Measurements from ENCODE around the gene DDX27. TPM values are rescaled to one million over a fixed set of nuclear protein-coding genes. Genes with fewer than 3 reads are reported as not detected.

DDX27 gene
- total RNA-seq, 1 experiment from 2014 or later: 114 TPM

DNA sequence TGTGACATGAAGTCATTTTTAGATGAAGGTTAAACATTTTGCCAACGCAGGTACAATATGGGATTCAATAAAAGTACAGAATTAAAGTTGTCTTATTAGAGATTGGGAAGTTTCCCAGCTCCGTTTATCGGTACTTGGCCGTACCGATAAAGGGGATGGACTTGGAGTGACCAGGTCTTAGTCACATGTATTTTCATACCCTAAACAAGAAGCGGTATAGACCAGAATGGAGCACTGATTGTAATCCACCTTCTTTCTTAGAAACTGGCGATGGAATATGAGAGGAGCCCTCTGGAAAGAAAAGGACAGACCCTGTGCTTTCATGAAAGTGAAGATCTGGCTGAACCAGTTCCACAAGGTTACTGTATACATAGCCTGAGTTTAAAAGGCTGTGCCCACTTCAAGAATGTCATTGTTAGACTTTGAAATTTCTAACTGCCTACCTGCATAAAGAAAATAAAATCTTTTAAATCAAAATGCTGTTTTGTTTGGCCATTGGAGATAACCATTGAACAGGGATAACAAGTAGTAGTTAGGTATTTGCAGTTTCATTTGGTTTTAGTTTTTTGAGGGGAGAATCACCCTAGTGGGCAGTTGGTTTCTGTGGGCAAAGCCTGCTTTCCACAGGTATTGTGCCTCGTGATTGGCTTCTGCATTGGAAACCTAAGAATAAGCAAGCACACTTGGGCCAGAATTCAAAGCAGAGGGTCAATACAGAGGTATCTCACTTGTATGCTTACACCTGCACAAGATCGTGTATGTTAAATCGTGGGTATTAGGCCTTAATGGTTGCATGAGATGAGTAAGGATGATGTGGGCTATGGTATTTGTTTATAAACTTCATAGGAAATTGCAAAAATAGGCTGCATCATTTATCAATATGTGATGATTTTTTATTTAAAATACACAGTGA is 69.8 kb downstream of the DDX27 start:
- DNase-seq: peak in 1 of 2 experiments; percentile 39
- no peaks in the 10 kb centered on the region for H3K9me3 ChIP-seq (replicated peaks)
- peaks cover 81% of the 10 kb centered on the region for H3K36me3 ChIP-seq
- peaks cover 9% of the 10 kb centered on the region for H3K4me1 ChIP-seq
- H3K27me3 ChIP-seq: no peaks in the 10 kb centered on the region
- H3K4me3 ChIP-seq: no peak overlapping the region
- no peak overlapping the region for H3K27ac ChIP-seq

DNA sequence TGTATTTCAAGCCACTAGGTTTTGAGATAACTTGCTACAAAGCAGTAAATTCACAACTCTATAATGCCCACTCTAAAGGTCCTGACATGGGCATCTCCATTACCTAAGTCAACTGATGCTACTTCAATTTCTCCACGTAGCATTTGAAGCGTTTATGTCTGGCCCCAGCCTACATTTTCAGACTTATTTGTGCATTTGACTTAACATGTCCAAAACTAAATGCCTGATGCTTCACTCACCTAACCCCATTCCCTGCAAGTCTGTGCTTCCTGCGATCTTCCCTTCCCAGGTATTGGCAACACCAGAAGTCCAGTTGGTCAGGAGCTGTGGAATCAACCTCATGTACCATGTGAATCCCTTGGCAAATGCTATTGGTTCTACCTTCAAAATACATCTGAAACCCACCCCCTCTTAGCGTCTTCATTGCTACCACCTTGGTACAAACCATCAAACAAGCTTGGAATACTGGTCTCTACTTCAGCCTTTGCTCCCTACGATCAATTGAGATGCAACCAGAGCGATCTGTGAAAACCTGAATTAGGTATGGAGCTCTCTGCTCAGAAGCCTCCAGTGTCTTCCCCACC is 71.5 kb downstream of the DDX27 start:
- no peaks in the 10 kb centered on the region for H3K9me3 ChIP-seq (replicated peaks)
- peak in 1 of 2 experiments; percentile 43 for DNase-seq
- H3K27me3 ChIP-seq: no peaks in the 10 kb centered on the region
- no peak overlapping the region for H3K27ac ChIP-seq
- peaks cover 2% of the 10 kb centered on the region; the same call in 1 of the 2 replicates for H3K4me1 ChIP-seq
- peaks cover 70% of the 10 kb centered on the region for H3K36me3 ChIP-seq
- H3K4me3 ChIP-seq: no peak overlapping the region

DNA sequence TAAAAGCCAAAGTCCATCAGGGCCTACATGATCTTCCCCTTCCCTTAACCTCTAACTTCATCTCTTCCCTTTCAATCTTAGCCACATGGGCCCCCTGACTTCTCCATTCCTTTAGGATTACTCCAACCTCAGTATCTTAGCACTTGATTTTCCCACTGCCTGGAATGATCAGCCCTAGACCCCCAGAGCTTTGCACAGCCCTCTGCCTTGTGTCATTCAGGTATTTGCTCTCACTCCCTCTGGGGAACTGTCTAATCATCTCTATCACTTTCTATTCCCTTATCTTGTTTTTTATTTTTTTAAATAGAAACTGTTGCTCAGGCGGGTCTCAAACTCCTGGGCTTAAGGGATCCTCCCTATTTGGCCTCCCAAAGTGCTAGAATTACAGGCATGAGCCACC is 72.0 kb downstream of the DDX27 start:
- H3K27me3 ChIP-seq: no peaks in the 10 kb centered on the region
- peak in 1 of 2 experiments; percentile 38 for DNase-seq
- no peaks in the 10 kb centered on the region for H3K4me1 ChIP-seq
- no peak overlapping the region for H3K4me3 ChIP-seq
- H3K27ac ChIP-seq: no peak overlapping the region
- H3K36me3 ChIP-seq: peaks cover 65% of the 10 kb centered on the region
- no peaks in the 10 kb centered on the region for H3K9me3 ChIP-seq (replicated peaks)

DNA sequence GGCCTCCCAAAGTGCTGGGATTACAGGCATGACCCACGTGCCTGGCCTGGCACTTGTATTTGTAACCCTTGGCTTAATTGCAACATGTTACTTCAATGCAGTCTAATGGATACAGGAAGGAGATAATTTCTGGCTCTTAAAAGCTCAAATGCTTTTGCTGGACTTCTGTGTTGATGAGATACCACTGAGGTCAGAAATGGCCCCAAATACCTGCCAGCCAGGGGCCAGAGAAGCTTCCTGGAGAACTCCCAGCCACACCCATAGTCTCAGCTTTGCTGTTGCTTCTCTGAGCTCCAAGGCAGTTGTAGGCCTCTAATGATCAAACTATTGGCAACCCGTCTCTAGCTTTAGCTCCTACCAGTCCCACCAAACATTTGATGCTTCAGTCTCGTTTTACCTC is 72.8 kb downstream of the DDX27 start:
- no peak for DNase-seq
- Histone ChIP-seq H3K36me3 (peaks cover 57% of the 10 kb centered on the region), H3K4me3 (no peak overlapping the region), H3K27ac (no peak overlapping the region), H3K27me3 (no peaks in the 10 kb centered on the region), H3K9me3 (replicated peaks) (no peaks in the 10 kb centered on the region), H3K4me1 (no peaks in the 10 kb centered on the region)

DNA sequence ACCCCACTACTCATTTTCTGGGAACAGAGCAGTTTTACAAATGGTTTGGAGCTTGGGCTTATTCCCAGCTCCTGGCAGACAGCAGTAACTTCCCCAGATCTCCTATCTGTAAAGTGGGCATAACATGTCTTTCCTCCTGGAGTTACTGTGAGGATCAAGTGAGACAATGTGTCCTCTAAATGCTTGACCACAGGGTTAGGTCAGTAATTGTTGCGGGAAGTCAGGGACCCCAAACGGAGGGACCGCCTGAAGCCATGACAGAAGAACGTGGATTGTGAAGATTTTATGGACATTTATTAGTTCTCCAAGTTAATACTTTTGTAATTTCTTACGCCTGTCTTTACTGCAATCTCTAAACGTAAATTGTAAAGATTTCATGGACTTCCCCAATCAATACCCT is 73.9 kb downstream of the DDX27 start:
- Histone ChIP-seq H3K27me3 (no peaks in the 10 kb centered on the region), H3K27ac (no peak overlapping the region), H3K9me3 (replicated peaks) (no peaks in the 10 kb centered on the region), H3K36me3 (peaks cover 46% of the 10 kb centered on the region), H3K4me1 (no peaks in the 10 kb centered on the region), H3K4me3 (no peak overlapping the region)
- no peak for DNase-seq

Other genes with a start within 250 kb of the DDX27 start
- 537 and 556 TPM in 2 replicates for gene CSE1L, start 173.1 kb upstream of the DDX27 start, total RNA-seq (2014; rRNA removed; shearing (Covaris generic))
- 133 and 135 TPM in 2 replicates for gene STAU1, start 31.1 kb upstream of the DDX27 start, total RNA-seq (2014; rRNA removed; shearing (Covaris generic))
- gene ZNFX1, start 58.6 kb downstream of the DDX27 start, total RNA-seq (2014; rRNA removed; shearing (Covaris generic)): 23.8 and 25.5 TPM in 2 replicates

Measured in SJCRH30 (cell line).